HepG2 (cell line): ENCODE results near the gene CCNO. TPM values are rescaled to one million over a fixed set of nuclear protein-coding genes. Genes with fewer than 3 reads are reported as not detected.
A peak's percentile ranks its signal among the peaks of the same experiment; 100 is the strongest.

ENCODE experiments used
- ASH2L ChIP-seq: fragments of 300-600, 200-600 bp; sonication (generic); IDR thresholded peaks from 2 replicates; pipeline ENCODE4 v1.7.0; 2017; ENCODE audit warnings: low read depth, mild to moderate bottlenecking, moderate library complexity, mixed read lengths, low read length; ENCODE audit not compliant: insufficient read length
- FOXA1 ChIP-seq, 2 experiments: fragments of 450-650 bp in 1 of 2; sonication (generic) in 1 of 2; formaldehyde crosslinking in 1 of 2; IDR thresholded peaks; 2 replicates each; pipeline versions ENCODE4 v1.4.0 to v1.6.1; 2016 to 2020; ENCODE audit warnings: missing genetic modification reagents in 1 of 2
- FOXM1 ChIP-seq: sonication (generic); formaldehyde crosslinking; IDR thresholded peaks from 2 replicates; pipeline ENCODE4 v1.5.0; 2020; ENCODE audit warnings: missing genetic modification reagents
- HNRNPH1 ChIP-seq: fragments of 200-400 bp; formaldehyde crosslinking; optimal IDR thresholded peaks from 2 replicates; pipeline ENCODE3; 2017; ENCODE audit warnings: mild to moderate bottlenecking, low read depth, low read length
- KDM5B ChIP-seq: sonication (generic); formaldehyde crosslinking; IDR thresholded peaks from 2 replicates; pipeline ENCODE4 v1.4.0; 2020; ENCODE audit warnings: missing genetic modification reagents, mild to moderate bottlenecking, borderline replicate concordance
- MXD4 ChIP-seq: IDR thresholded peaks from 2 replicates; pipeline ENCODE4 v1.6.1; 2016; ENCODE audit warnings: mild to moderate bottlenecking, missing biosample characterization, missing genetic modification reagents
- POLR2A ChIP-seq, 2 experiments: IDR thresholded peaks; 2 replicates each; pipeline ENCODE4 v1.6.1; 2011; ENCODE audit warnings: low read depth in 2 of 2, low read length in 2 of 2, mild to moderate bottlenecking in 1 of 2, moderate library complexity in 1 of 2; ENCODE audit not compliant: insufficient read depth in 1 of 2
- POLR2AphosphoS5 ChIP-seq: IDR thresholded peaks from 2 replicates; pipeline ENCODE4 v1.6.1; 2012; ENCODE audit warnings: low read depth, low read length
- RFX3 ChIP-seq: IDR thresholded peaks from 2 replicates; pipeline ENCODE4 v1.6.1; 2016; ENCODE audit warnings: missing biosample characterization, missing genetic modification reagents
- SALL1 ChIP-seq: sonication (generic); formaldehyde crosslinking; IDR thresholded peaks from 2 replicates; pipeline ENCODE4 v1.8.0; 2022; ENCODE audit warnings: mild to moderate bottlenecking, missing genetic modification reagents
- ZBTB1 ChIP-seq: sonication (generic); formaldehyde crosslinking; IDR thresholded peaks from 2 replicates; pipeline ENCODE4 v1.4.0; 2020; ENCODE audit warnings: missing genetic modification reagents, borderline replicate concordance
- ZNF616 ChIP-seq: sonication (generic); formaldehyde crosslinking; IDR thresholded peaks from 2 replicates; pipeline ENCODE4 v1.5.0; 2020; ENCODE audit warnings: low read depth, mild to moderate bottlenecking, missing genetic modification reagents
- ZNF652 ChIP-seq: IDR thresholded peaks from 2 replicates; pipeline ENCODE4 v1.6.1; 2016; ENCODE audit warnings: low read depth, borderline replicate concordance
- ZNF780A ChIP-seq: sonication (generic); formaldehyde crosslinking; IDR thresholded peaks from 2 replicates; pipeline ENCODE4 v1.8.0; 2022; ENCODE audit warnings: mild to moderate bottlenecking, missing genetic modification reagents, moderate library complexity
- ZNF816 ChIP-seq: sonication (generic); formaldehyde crosslinking; IDR thresholded peaks from 2 replicates; pipeline ENCODE4 v1.8.0; 2022; ENCODE audit warnings: missing genetic modification reagents, mild to moderate bottlenecking, borderline replicate concordance
- polyA plus RNA-seq, 8 experiments: library from polyadenylated mRNA; depleted of rRNA in 3 of 8; stranded (reverse) in 7 of 8; unstranded in 1 of 8; fragments of >200 nt; fragmentation: Illumina TruSeq in 4 of 8; extraction: Trizol in 4 of 8; gene quantifications; 2 replicates each; pipeline versions ENCODE4 v1.2.1 to v1.2.3, GENCODE V29; 2011 to 2016; ENCODE audit warnings: low read depth in 4 of 8, missing spikeins in 1 of 8, mixed read lengths in 1 of 8; ENCODE audit not compliant: insufficient read depth in 1 of 8
- total RNA-seq, 5 experiments: library from RNA; depleted of rRNA; stranded (reverse); fragments of >200 nt; fragmentation: Illumina TruSeq; extraction: Trizol; gene quantifications; 2 replicates each; pipeline ENCODE4 v1.2.3, GENCODE V29; 2016; ENCODE audit warnings: low read depth in 1 of 5
- TF ChIP-seq, protein P1 (sequence below): sonication (generic); formaldehyde crosslinking; IDR thresholded peaks from 2 replicates; pipeline ENCODE4 v1.8.1; 2023; ENCODE audit warnings: mild to moderate bottlenecking, moderate library complexity, missing genetic modification reagents
- TF ChIP-seq, protein P2 (sequence below): IDR thresholded peaks from 2 replicates; pipeline ENCODE4 v1.6.1; 2016; ENCODE audit warnings: missing compliant biosample characterization, missing genetic modification reagents, borderline replicate concordance
- TF ChIP-seq, protein P3 (sequence below): sonication (generic); formaldehyde crosslinking; IDR thresholded peaks from 2 replicates; pipeline ENCODE4 v1.5.0; 2020; ENCODE audit warnings: mild to moderate bottlenecking, missing genetic modification reagents, borderline replicate concordance
- TF ChIP-seq, protein P4 (sequence below): sonication (generic); formaldehyde crosslinking; IDR thresholded peaks from 2 replicates; pipeline ENCODE4 v1.5.0; 2020; ENCODE audit warnings: mild to moderate bottlenecking, missing genetic modification reagents, borderline replicate concordance
- TF ChIP-seq, protein P5 (sequence below): sonication (generic); formaldehyde crosslinking; IDR thresholded peaks from 2 replicates; pipeline ENCODE4 v1.4.0; 2020; ENCODE audit warnings: mild to moderate bottlenecking, missing genetic modification reagents

CCNO gene
- total and polyA plus RNA-seq, 2 of the 13 experiments (the other 11 are each of a cell fraction or from before 2014, with no cell fraction given) = 0.07 TPM; not detected in 1

DNA sequence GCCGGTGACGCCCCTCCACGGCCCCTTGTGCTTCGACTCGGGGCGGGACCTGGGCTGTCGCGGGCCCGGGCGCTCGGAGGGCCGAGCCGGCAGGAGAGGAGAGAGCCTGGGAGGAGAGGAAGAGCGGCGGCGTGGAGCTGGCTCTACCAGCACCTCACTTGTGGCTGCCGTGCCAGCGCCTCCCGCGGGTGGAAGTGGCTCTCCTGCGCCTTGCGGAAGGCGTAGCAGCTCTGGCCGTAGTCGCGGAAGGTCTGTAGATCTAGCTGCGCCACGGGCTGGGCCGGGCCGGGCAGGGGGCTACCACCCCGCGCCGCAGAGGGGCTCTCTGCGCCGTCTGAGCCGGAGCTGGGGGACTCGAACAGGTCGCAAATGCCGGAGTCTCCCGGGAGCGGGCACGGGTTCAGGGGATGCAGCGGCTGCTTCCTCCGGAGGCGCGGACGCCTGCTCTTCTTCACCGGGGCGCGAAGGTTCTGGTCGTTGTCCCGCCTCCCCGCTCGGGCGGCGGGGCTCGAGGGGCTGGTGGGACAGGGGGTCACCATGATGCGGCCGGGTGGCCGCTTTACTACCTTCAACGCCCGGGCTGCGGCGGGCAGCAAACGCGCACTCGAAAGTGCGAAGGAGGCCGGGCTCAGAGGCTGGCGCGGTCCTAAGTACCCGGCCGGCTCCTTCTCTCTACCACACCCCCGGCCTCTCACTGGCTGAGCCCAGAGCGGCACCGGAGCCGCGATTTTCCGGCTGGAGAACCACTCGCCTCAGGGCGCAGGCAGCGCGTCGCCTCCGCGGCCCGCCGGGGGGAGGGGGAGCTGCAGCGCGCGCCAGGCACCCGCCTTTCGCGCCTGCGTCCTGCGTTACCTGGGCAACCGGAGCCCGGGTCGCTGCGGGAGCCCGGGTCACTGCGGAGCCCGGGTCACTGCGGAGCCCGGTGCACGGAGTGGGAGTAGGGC is at the start of gene CCNO (continued):
- TF ChIP-seq, protein P1, sequence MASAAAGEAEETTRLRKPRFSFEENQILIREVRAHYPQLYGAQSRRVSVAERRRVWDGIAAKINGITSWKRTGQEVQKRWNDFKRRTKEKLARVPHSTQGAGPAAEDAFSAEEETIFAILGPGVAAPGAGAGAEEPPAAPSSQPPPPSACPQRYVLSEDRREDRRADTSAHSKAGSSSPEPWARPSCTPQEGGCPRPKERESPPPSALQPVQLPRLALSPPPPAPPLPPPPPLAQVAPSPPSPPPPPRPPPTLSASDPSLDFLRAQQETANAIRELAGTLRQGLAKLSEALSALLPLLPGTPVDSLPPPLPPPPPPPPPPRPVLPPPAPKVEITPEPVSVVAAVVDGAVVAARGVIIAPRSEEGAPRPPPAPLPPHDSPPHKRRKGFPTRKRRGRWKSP (CRISPR knock-in tag) = peak; percentile 81; the same call in 1 of the 2 replicates
- TF ChIP-seq ASH2L (no peak), ZNF616 (CRISPR knock-in tag) (no peak), ZNF652 (no peak), RFX3 (peak; percentile 64), POLR2AphosphoS5 (no peak), FOXM1 (CRISPR knock-in tag) (no peak), KDM5B (CRISPR knock-in tag) (peak; percentile 20; the same call in 1 of the 2 replicates), HNRNPH1 (no peak), ZBTB1 (CRISPR knock-in tag) (no peak), MXD4 (CRISPR knock-in tag) (no peak), SALL1 (peak; percentile 25; the same call in 1 of the 2 replicates), ZNF816 (CRISPR knock-in tag) (no peak), ZNF780A (CRISPR knock-in tag) (no peak), FOXA1 (IDR thresholded peaks at IDR 0.05) (no peak), FOXA1 (CRISPR knock-in tag; IDR thresholded peaks at IDR 0.05) (no peak), POLR2A (IDR thresholded peaks at IDR 0.05; ENCODE audit: insufficient read depth in 1 of 2, low read depth in 2 of 2, low read length in 2 of 2) (no peak)
- TF ChIP-seq, protein P2, sequence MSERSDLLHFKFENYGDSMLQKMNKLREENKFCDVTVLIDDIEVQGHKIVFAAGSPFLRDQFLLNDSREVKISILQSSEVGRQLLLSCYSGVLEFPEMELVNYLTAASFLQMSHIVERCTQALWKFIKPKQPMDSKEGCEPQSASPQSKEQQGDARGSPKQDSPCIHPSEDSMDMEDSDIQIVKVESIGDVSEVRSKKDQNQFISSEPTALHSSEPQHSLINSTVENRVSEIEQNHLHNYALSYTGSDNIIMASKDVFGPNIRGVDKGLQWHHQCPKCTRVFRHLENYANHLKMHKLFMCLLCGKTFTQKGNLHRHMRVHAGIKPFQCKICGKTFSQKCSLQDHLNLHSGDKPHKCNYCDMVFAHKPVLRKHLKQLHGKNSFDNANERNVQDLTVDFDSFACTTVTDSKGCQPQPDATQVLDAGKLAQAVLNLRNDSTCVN = no peak
- TF ChIP-seq, protein P3, sequence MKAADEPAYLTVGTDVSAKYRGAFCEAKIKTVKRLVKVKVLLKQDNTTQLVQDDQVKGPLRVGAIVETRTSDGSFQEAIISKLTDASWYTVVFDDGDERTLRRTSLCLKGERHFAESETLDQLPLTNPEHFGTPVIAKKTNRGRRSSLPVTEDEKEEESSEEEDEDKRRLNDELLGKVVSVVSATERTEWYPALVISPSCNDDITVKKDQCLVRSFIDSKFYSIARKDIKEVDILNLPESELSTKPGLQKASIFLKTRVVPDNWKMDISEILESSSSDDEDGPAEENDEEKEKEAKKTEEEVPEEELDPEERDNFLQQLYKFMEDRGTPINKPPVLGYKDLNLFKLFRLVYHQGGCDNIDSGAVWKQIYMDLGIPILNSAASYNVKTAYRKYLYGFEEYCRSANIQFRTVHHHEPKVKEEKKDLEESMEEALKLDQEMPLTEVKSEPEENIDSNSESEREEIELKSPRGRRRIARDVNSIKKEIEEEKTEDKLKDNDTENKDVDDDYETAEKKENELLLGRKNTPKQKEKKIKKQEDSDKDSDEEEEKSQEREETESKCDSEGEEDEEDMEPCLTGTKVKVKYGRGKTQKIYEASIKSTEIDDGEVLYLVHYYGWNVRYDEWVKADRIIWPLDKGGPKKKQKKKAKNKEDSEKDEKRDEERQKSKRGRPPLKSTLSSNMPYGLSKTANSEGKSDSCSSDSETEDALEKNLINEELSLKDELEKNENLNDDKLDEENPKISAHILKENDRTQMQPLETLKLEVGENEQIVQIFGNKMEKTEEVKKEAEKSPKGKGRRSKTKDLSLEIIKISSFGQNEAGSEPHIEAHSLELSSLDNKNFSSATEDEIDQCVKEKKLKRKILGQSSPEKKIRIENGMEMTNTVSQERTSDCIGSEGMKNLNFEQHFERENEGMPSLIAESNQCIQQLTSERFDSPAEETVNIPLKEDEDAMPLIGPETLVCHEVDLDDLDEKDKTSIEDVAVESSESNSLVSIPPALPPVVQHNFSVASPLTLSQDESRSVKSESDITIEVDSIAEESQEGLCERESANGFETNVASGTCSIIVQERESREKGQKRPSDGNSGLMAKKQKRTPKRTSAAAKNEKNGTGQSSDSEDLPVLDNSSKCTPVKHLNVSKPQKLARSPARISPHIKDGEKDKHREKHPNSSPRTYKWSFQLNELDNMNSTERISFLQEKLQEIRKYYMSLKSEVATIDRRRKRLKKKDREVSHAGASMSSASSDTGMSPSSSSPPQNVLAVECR (CRISPR knock-in tag) = peak; percentile 68
- TF ChIP-seq, protein P4, sequence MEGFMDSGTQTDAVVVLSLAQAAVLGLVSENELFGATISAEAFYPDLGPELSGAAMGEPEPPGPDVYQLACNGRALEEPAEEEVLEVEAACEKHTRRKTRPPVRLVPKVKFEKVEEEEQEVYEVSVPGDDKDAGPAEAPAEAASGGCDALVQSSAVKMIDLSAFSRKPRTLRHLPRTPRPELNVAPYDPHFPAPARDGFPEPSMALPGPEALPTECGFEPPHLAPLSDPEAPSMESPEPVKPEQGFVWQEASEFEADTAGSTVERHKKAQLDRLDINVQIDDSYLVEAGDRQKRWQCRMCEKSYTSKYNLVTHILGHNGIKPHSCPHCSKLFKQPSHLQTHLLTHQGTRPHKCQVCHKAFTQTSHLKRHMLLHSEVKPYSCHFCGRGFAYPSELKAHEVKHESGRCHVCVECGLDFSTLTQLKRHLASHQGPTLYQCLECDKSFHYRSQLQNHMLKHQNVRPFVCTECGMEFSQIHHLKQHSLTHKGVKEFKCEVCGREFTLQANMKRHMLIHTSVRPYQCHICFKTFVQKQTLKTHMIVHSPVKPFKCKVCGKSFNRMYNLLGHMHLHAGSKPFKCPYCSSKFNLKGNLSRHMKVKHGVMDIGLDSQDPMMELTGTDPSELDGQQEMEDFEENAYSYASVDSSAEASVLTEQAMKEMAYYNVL (CRISPR knock-in tag) = no peak
- TF ChIP-seq, protein P5, sequence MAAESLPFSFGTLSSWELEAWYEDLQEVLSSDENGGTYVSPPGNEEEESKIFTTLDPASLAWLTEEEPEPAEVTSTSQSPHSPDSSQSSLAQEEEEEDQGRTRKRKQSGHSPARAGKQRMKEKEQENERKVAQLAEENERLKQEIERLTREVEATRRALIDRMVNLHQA (CRISPR knock-in tag) = no peak
